Endothelial cell of umbilical vein (primary cell): Measurements from ENCODE around the gene PANX1. TPM values are rescaled to one million over a fixed set of nuclear protein-coding genes. Genes with fewer than 3 reads are reported as not detected.

Experiments
- BruUV-seq: library from RNA; stranded (reverse); fragments of 400-500 nt; replicated peaks from 2 replicates; lab custom pipeline; 2021; lab: Mats Ljungman, UMichigan
- CTCF ChIA-PET: fragments of 300-600, 350-600 bp; sonication (Branson Sonifier 250); formaldehyde crosslinking; loops from one replicate; lab custom pipeline; 2021; ENCODE audit warnings: antibody characterized with exemption, inconsistent platforms; lab: Charles Lee
- POLR2A ChIA-PET: fragments of 300-600, 350-600 bp; sonication (Branson Sonifier 250); formaldehyde crosslinking; loops from one replicate; lab custom pipeline; 2021; ENCODE audit warnings: antibody characterized with exemption, inconsistent platforms; lab: Charles Lee
- DNase-seq: peaks from one replicate; pipeline ENCODE4 v3.0.0-alpha.2; 2011; ENCODE audit warnings: low read depth, low spot score
- FAIRE-seq: peaks from 2 replicates; lab custom pipeline; 2011; peaks lifted over from hg19 to GRCh38; lab: Jason Lieb, UNC
- H2AFZ ChIP-seq: 2 replicates; pipeline ENCODE4 v1.6.0; 2012; ENCODE audit warnings: low read depth, low read length, control low read depth, inconsistent platforms
- H3K27ac ChIP-seq: 2 replicates; pipeline ENCODE4 v1.5.1; 2011; ENCODE audit warnings: low read depth, mild to moderate bottlenecking, control low read depth, low read length, moderate library complexity; ENCODE audit not compliant: insufficient read depth
- H3K27me3 ChIP-seq, 2 experiments: 2 replicates each; pipeline versions ENCODE4 v1.6.0 to v1.6.1; 2011; ENCODE audit warnings: low read length in 2 of 2, mixed read lengths in 1 of 2; ENCODE audit not compliant: control insufficient read depth in 2 of 2, insufficient read depth in 2 of 2
- H3K36me3 ChIP-seq, 2 experiments: 2 replicates in 1 of 2; 3 replicates in 1 of 2; pipeline ENCODE4 v1.5.1; 2011; ENCODE audit warnings: low read length in 2 of 2, mild to moderate bottlenecking in 1 of 2, moderate library complexity in 1 of 2; ENCODE audit not compliant: control insufficient read depth in 2 of 2, insufficient read depth in 2 of 2; ENCODE audit errors: extremely low read depth in 1 of 2
- H3K4me1 ChIP-seq: 3 replicates; pipeline ENCODE4 v1.5.1; 2011; ENCODE audit warnings: mild to moderate bottlenecking, low read length; ENCODE audit not compliant: control insufficient read depth, insufficient read depth; ENCODE audit errors: extremely low read depth
- H3K4me2 ChIP-seq: 2 replicates; pipeline ENCODE4 v1.6.1; 2011; ENCODE audit warnings: low read length, control low read depth, mixed read lengths; ENCODE audit not compliant: insufficient read depth
- H3K4me3 ChIP-seq, 3 experiments: fragments of 200-600 bp in 1 of 3; sonication (generic), shearing (Covaris generic) in 1 of 3; replicated peaks in 1 of 3; 2 replicates each; pipeline ENCODE4 v1.5.1; 2011 to 2016; ENCODE audit warnings: control low read depth in 3 of 3, low read length in 3 of 3, mild to moderate bottlenecking in 2 of 3, inconsistent platforms in 1 of 3, low read depth in 1 of 3, moderate library complexity in 1 of 3; ENCODE audit not compliant: insufficient read depth in 1 of 3
- H3K79me2 ChIP-seq: 2 replicates; pipeline ENCODE4 v1.6.0; 2012; ENCODE audit warnings: low read length, inconsistent platforms; ENCODE audit not compliant: control insufficient read depth, insufficient read depth
- H3K9ac ChIP-seq: replicated peaks from 2 replicates; pipeline ENCODE3; 2011; ENCODE audit warnings: low read length, control low read depth; ENCODE audit not compliant: insufficient read depth; ENCODE audit errors: extremely low read depth
- H3K9me1 ChIP-seq: replicated peaks from 3 replicates; pipeline ENCODE4 v1.6.0; 2011; ENCODE audit warnings: mild to moderate bottlenecking, low read length; ENCODE audit not compliant: control insufficient read depth, insufficient read depth; ENCODE audit errors: extremely low read depth
- H3K9me3 ChIP-seq: replicated peaks from 2 replicates; pipeline ENCODE4 v1.5.1; 2012; ENCODE audit warnings: low read length, inconsistent platforms; ENCODE audit not compliant: control insufficient read depth, insufficient read depth
- H4K20me1 ChIP-seq: replicated peaks from 2 replicates; pipeline ENCODE3; 2011; ENCODE audit warnings: mild to moderate bottlenecking, low read length; ENCODE audit not compliant: control insufficient read depth, insufficient read depth; ENCODE audit errors: extremely low read depth
- CTCF ChIP-seq, 2 donors: IDR thresholded peaks; 1 replicate in 1 of 2; 2 replicates in 1 of 2; pipeline ENCODE4 v1.5.1; 2011; ENCODE audit warnings: low read length in 2 of 2, mild to moderate bottlenecking in 2 of 2, moderate library complexity in 2 of 2, control low read depth in 1 of 2, inconsistent platforms in 1 of 2, low read depth in 1 of 2; ENCODE audit not compliant: insufficient read depth in 1 of 2; ENCODE audit errors: extremely low read depth in 1 of 2
- EZH2 ChIP-seq: IDR thresholded peaks from 2 replicates; pipeline ENCODE4 v1.6.1; 2012; ENCODE audit warnings: borderline replicate concordance, low read depth, mild to moderate bottlenecking, moderate library complexity, low read length, inconsistent platforms; ENCODE audit not compliant: severe bottlenecking
- FOS ChIP-seq: IDR thresholded peaks from 2 replicates; pipeline ENCODE4 v1.6.1; 2011; ENCODE audit warnings: mild to moderate bottlenecking, low read length, moderate library complexity, borderline replicate concordance; ENCODE audit not compliant: insufficient read depth
- GATA2 ChIP-seq: IDR thresholded peaks from 2 replicates; pipeline ENCODE4 v1.7.0; 2011; ENCODE audit warnings: low read depth, mild to moderate bottlenecking, moderate library complexity, mixed read lengths, low read length; ENCODE audit not compliant: insufficient read length, insufficient read depth
- JUN ChIP-seq: IDR thresholded peaks from 2 replicates; pipeline ENCODE4 v1.6.1; 2011; ENCODE audit warnings: borderline replicate concordance, low read depth; ENCODE audit not compliant: insufficient read length, insufficient read depth
- MYC ChIP-seq: IDR thresholded peaks from one replicate; pipeline ENCODE4 v1.6.1; 2011; ENCODE audit warnings: mild to moderate bottlenecking, low read depth, low read length
- POLR2A ChIP-seq: IDR thresholded peaks from 2 replicates; pipeline ENCODE4 v1.6.1; 2012; ENCODE audit warnings: low read depth, mild to moderate bottlenecking, control low read depth, low read length
- dilution Hi-C: fragments of 300-500 bp; cut with MboI; formaldehyde crosslinking; loops from one replicate; pipeline ENCODE4 v1.15.0; 2019; ENCODE audit warnings: low sequenced_read_pairs; ENCODE audit not compliant: extremely low pct_ligation_motif_present
- intact Hi-C: fragments of 100-400 bp; cut with micrococcal nuclease; formaldehyde crosslinking; loops from one replicate; pipeline ENCODE4 v1.10.0; 2022
- polyA plus RNA-seq, 4 experiments: library from polyadenylated mRNA; depleted of rRNA in 3 of 4; stranded (reverse) in 3 of 4; unstranded in 1 of 4; fragments of >200 nt; gene quantifications; 2 replicates each; pipeline versions ENCODE4 v1.2.1 to v1.2.3, GENCODE V29; 2011 to 2012; ENCODE audit warnings: missing spikeins in 1 of 4
- total RNA-seq: library from RNA; stranded (reverse); gene quantifications from 2 replicates; pipeline ENCODE4 v1.2.3, GENCODE V29; 2021

PANX1 gene
- total and polyA plus RNA-seq, 2 donors (not counting 3 experiments of a cell fraction or from before 2014, with no cell fraction given): 9.5 to 20.9 TPM

- Histone ChIP-seq H2AFZ (no peak overlapping the region), H3K4me2 (no peak overlapping the region), H3K9ac (no peak overlapping the region), H3K27me3 (no peaks in the 10 kb centered on the region), H3K4me1 (no peaks in the 10 kb centered on the region), H3K9me3 (no peaks in the 10 kb centered on the region), H3K79me2 (no peaks in the 10 kb centered on the region), H3K27ac (no peak overlapping the region), H3K36me3 (no peaks in the 10 kb centered on the region), H4K20me1 (no peaks in the 10 kb centered on the region), H3K4me3 (no peak overlapping the region), H3K9me1 (no peaks in the 10 kb centered on the region)
- TF ChIP-seq FOS (no peak), EZH2 (no peak), MYC (no peak), CTCF (IDR thresholded peaks at IDR 0.05; ENCODE audit: extremely low read depth in 1 of 2, insufficient read depth in 1 of 2, low read depth in 1 of 2, low read length in 2 of 2) (no peak), GATA2 (no peak), JUN (no peak), POLR2A (no peak)
- DNase-seq: no peak
- intact Hi-C loops (no loop called here), dilution Hi-C loops (no loop called here)
- ChIA-PET CTCF (no interaction called here), POLR2A (no interaction called here)
- no peak for FAIRE-seq
- no TSS peak for BruUV-seq
Observed at GRCh38 chr11:94107363-94107762, 21.3 kb upstream of the PANX1 start.
